HepG2 (cell line): ENCODE results near the gene VAMP2. TPM values are rescaled to one million over a fixed set of nuclear protein-coding genes. Genes with fewer than 3 reads are reported as not detected.

Experiments
- HDAC1 ChIP-seq: sonication (generic); formaldehyde crosslinking; IDR thresholded peaks from 2 replicates; pipeline ENCODE4 v1.5.1; 2020; ENCODE audit warnings: mild to moderate bottlenecking, missing genetic modification reagents
- HNRNPUL1 ChIP-seq: fragments of 200-400 bp; formaldehyde crosslinking; IDR thresholded peaks from 2 replicates; pipeline ENCODE4 v1.6.1; 2017; ENCODE audit warnings: low read depth, mild to moderate bottlenecking, low read length, moderate library complexity
- KLF12 ChIP-seq: sonication (generic); formaldehyde crosslinking; IDR thresholded peaks from 2 replicates; pipeline ENCODE4 v1.4.0; 2020; ENCODE audit warnings: missing genetic modification reagents, borderline replicate concordance
- MLX ChIP-seq: IDR thresholded peaks from 2 replicates; pipeline ENCODE4 v1.6.1; 2016
- MYNN ChIP-seq: sonication (generic); formaldehyde crosslinking; IDR thresholded peaks from 2 replicates; pipeline ENCODE4 v1.4.0; 2020; ENCODE audit warnings: mild to moderate bottlenecking, low read depth, missing genetic modification reagents
- NFYC ChIP-seq: IDR thresholded peaks from 2 replicates; pipeline ENCODE4 v1.6.1; 2016; ENCODE audit warnings: missing genetic modification reagents, missing compliant biosample characterization
- NONO ChIP-seq, 2 experiments: fragments of 450-650 bp in 1 of 2; sonication (generic) in 1 of 2; formaldehyde crosslinking in 1 of 2; IDR thresholded peaks in 1 of 2; conservative IDR thresholded peaks in 1 of 2; 2 replicates each; pipeline versions ENCODE4 v1.6.1 to v1.8.0; 2017 to 2022; ENCODE audit warnings: mild to moderate bottlenecking in 1 of 2, missing genetic modification reagents in 1 of 2, moderate library complexity in 1 of 2
- PAWR ChIP-seq: sonication (generic); formaldehyde crosslinking; IDR thresholded peaks from 2 replicates; pipeline ENCODE4 v1.4.0; 2020; ENCODE audit warnings: missing genetic modification reagents, mild to moderate bottlenecking, borderline replicate concordance
- ZFP36L2 ChIP-seq: sonication (generic); formaldehyde crosslinking; IDR thresholded peaks from 2 replicates; pipeline ENCODE4 v1.4.0; 2020; ENCODE audit warnings: missing genetic modification reagents
- ZNF30 ChIP-seq: sonication (generic); formaldehyde crosslinking; IDR thresholded peaks from 2 replicates; pipeline ENCODE4 v1.5.0; 2020; ENCODE audit warnings: mild to moderate bottlenecking, missing genetic modification reagents
- ZNF468 ChIP-seq: sonication (generic); formaldehyde crosslinking; IDR thresholded peaks from 2 replicates; pipeline ENCODE4 v1.8.0; 2022; ENCODE audit warnings: mild to moderate bottlenecking, moderate library complexity, missing genetic modification reagents
- ZNF510 ChIP-seq: sonication (generic); formaldehyde crosslinking; IDR thresholded peaks from 2 replicates; pipeline ENCODE4 v1.4.0; 2020; ENCODE audit warnings: low read depth, mild to moderate bottlenecking, missing genetic modification reagents
- polyA plus RNA-seq, 8 experiments: library from polyadenylated mRNA; depleted of rRNA in 3 of 8; stranded (reverse) in 7 of 8; unstranded in 1 of 8; fragments of >200 nt; fragmentation: Illumina TruSeq in 4 of 8; extraction: Trizol in 4 of 8; gene quantifications; 2 replicates each; pipeline versions ENCODE4 v1.2.1 to v1.2.3, GENCODE V29; 2011 to 2016; ENCODE audit warnings: low read depth in 4 of 8, missing spikeins in 1 of 8, mixed read lengths in 1 of 8; ENCODE audit not compliant: insufficient read depth in 1 of 8
- total RNA-seq, 5 experiments: library from RNA; depleted of rRNA; stranded (reverse); fragments of >200 nt; fragmentation: Illumina TruSeq; extraction: Trizol; gene quantifications; 2 replicates each; pipeline ENCODE4 v1.2.3, GENCODE V29; 2016; ENCODE audit warnings: low read depth in 1 of 5
- TF ChIP-seq, protein P1 (sequence below): sonication (generic); formaldehyde crosslinking; IDR thresholded peaks from 2 replicates; pipeline ENCODE4 v1.8.1; 2023; ENCODE audit warnings: mild to moderate bottlenecking, missing genetic modification reagents
- TF ChIP-seq, protein P2 (sequence below): sonication (generic); formaldehyde crosslinking; IDR thresholded peaks from 2 replicates; pipeline ENCODE4 v1.9.0; 2021; ENCODE audit warnings: missing genetic modification reagents, mild to moderate bottlenecking, borderline replicate concordance
- TF ChIP-seq, protein P3 (sequence below): sonication (generic); formaldehyde crosslinking; IDR thresholded peaks from 2 replicates; pipeline ENCODE4 v1.4.0; 2020; ENCODE audit warnings: mild to moderate bottlenecking, missing genetic modification reagents

VAMP2 gene
- total and polyA plus RNA-seq, 2 of the 13 experiments (the other 11 are each of a cell fraction or from before 2014, with no cell fraction given), result 3.9 to 17.2 TPM

GRCh38 chr17:8185582-8186445 is 23.1 kb upstream of the VAMP2 start (continued):
- TF ChIP-seq, protein P1, sequence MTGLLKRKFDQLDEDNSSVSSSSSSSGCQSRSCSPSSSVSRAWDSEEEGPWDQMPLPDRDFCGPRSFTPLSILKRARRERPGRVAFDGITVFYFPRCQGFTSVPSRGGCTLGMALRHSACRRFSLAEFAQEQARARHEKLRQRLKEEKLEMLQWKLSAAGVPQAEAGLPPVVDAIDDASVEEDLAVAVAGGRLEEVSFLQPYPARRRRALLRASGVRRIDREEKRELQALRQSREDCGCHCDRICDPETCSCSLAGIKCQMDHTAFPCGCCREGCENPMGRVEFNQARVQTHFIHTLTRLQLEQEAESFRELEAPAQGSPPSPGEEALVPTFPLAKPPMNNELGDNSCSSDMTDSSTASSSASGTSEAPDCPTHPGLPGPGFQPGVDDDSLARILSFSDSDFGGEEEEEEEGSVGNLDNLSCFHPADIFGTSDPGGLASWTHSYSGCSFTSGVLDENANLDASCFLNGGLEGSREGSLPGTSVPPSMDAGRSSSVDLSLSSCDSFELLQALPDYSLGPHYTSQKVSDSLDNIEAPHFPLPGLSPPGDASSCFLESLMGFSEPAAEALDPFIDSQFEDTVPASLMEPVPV (CRISPR knock-in tag), result no peak; the same call in 1 of the 2 replicates
- TF ChIP-seq MYNN (CRISPR knock-in tag) (no peak), ZFP36L2 (CRISPR knock-in tag) (no peak), ZNF510 (no peak), NFYC (CRISPR knock-in tag) (no peak), KLF12 (no peak), HDAC1 (CRISPR knock-in tag) (no peak; the same call in 1 of the 2 replicates), HNRNPUL1 (no peak), NONO (IDR thresholded peaks at IDR 0.05) (no peak), NONO (CRISPR knock-in tag; conservative IDR thresholded peaks at IDR 0.05) (0 out of 2 replicates have a peak, but pooled peaks have one; percentile 21), ZNF30 (CRISPR knock-in tag) (no peak), PAWR (CRISPR knock-in tag) (no peak), ZNF468 (CRISPR knock-in tag) (no peak), MLX (peak; percentile 57; the same call in 1 of the 2 replicates)
- TF ChIP-seq, protein P2, sequence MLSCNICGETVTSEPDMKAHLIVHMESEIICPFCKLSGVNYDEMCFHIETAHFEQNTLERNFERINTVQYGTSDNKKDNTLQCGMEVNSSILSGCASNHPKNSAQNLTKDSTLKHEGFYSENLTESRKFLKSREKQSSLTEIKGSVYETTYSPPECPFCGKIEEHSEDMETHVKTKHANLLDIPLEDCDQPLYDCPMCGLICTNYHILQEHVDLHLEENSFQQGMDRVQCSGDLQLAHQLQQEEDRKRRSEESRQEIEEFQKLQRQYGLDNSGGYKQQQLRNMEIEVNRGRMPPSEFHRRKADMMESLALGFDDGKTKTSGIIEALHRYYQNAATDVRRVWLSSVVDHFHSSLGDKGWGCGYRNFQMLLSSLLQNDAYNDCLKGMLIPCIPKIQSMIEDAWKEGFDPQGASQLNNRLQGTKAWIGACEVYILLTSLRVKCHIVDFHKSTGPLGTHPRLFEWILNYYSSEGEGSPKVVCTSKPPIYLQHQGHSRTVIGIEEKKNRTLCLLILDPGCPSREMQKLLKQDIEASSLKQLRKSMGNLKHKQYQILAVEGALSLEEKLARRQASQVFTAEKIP (CRISPR knock-in tag), result no peak
- TF ChIP-seq, protein P3, sequence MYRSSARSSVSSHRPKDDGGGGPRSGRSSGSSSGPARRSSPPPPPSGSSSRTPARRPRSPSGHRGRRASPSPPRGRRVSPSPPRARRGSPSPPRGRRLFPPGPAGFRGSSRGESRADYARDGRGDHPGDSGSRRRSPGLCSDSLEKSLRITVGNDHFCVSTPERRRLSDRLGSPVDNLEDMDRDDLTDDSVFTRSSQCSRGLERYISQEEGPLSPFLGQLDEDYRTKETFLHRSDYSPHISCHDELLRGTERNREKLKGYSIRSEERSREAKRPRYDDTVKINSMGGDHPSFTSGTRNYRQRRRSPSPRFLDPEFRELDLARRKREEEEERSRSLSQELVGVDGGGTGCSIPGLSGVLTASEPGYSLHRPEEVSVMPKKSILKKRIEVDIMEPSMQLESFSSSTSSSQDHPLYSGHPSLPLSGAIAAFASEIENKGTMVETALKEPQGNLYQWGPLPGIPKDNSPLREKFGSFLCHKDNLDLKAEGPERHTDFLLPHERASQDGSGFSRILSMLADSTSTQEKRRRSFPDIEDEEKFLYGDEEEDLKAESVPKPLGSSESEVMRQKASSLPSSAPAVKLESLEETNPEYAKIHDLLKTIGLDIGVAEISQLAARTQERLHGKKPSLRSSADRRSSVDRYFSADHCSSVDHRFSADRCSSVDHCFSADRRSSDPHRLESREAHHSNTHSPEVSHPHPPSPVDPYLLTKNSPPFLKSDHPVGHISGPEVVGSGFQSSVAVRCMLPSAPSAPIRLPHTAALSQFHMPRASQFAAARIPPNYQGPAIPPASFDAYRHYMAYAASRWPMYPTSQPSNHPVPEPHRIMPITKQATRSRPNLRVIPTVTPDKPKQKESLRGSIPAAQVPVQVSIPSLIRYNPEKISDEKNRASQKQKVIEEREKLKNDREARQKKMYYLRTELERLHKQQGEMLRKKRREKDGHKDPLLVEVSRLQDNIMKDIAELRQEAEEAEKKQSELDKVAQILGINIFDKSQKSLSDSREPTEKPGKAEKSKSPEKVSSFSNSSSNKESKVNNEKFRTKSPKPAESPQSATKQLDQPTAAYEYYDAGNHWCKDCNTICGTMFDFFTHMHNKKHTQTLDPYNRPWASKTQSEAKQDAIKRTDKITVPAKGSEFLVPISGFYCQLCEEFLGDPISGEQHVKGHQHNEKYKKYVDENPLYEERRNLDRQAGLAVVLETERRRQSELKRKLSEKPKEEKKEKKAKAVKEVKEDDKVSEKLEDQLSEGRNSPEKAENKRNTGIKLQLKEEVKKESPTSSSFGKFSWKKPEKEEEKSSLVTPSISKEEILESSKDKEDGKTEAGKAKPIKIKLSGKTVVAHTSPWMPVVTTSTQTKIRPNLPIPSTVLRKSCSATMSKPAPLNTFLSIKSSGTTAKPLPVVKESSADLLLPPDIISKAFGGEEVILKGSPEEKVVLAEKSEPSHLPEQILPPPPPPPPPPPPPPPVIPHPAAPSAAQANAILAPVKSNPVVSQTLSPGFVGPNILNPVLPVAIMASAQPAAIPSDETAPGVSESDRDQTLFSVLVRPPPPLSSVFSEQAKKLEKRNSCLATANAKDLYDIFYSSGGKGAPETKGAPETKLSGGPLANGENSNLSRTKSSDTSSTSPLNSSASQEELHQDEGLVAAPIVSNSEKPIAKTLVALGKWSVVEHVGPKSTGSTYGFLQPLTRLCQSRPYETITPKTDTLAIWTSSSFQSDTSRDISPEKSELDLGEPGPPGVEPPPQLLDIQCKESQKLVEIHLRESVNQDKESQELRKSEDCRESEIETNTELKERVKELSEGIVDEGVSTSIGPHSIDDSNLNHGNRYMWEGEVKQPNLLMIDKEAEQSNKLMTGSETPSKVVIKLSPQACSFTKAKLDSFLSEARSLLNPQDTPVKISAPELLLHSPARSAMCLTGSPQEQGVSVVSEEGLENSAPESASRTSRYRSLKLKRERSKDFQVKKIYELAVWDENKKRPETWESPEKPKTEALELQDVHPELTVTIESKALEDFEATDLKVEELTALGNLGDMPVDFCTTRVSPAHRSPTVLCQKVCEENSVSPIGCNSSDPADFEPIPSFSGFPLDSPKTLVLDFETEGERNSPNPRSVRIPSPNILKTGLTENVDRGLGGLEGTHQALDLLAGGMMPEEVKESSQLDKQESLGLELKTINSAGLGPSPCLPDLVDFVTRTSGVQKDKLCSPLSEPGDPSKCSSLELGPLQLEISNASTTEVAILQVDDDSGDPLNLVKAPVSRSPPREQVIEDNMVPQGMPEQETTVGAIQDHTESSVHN (CRISPR knock-in tag), result no peak; the same call in 1 of the 2 replicates
